ENCODE results near the gene SFTA2.

DNA sequence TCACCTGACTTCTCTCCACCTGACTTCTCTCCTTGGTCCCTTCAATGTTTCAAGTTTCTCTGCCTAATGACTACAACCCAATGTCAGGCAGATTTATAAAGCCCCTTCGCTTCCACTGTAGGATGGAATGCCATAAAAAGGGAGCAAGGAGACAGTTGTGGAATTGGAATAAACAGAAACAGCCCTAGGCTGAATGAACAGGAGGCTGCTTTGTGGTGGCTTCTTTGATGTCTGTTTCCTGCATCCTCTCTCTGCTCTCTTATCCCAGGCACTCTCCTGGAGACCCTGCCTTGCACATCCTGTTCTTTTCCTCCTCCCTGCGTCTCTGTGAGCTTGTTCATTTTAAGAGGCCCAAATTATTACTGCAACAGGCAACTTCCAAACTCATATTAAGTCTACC is 25.7 kb upstream of the SFTA2 start:
- TF ChIP-seq, protein P1, sequence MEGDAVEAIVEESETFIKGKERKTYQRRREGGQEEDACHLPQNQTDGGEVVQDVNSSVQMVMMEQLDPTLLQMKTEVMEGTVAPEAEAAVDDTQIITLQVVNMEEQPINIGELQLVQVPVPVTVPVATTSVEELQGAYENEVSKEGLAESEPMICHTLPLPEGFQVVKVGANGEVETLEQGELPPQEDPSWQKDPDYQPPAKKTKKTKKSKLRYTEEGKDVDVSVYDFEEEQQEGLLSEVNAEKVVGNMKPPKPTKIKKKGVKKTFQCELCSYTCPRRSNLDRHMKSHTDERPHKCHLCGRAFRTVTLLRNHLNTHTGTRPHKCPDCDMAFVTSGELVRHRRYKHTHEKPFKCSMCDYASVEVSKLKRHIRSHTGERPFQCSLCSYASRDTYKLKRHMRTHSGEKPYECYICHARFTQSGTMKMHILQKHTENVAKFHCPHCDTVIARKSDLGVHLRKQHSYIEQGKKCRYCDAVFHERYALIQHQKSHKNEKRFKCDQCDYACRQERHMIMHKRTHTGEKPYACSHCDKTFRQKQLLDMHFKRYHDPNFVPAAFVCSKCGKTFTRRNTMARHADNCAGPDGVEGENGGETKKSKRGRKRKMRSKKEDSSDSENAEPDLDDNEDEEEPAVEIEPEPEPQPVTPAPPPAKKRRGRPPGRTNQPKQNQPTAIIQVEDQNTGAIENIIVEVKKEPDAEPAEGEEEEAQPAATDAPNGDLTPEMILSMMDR (IDR thresholded peaks at IDR 0.05): no peak
- no peak for TF ChIP-seq POLR2AphosphoS5 (IDR thresholded peaks at IDR 0.05)
